Measurements from ENCODE around the gene ELOVL6.

The ELOVL6 gene

GRCh38 chr4:110107866-110108265 lies 90.5 kb downstream of the ELOVL6 start:
- H3K9ac ChIP-seq (ENCODE audit: low read length), result no peak overlapping the region
- no peak overlapping the region for H4K8ac ChIP-seq (ENCODE audit: low read depth, low read length)
- no peaks in the 10 kb centered on the region for H3K36me3 ChIP-seq (ENCODE audit: control insufficient read depth, insufficient read depth, low read length)
- no peak overlapping the region for H2AK5ac ChIP-seq (ENCODE audit: low read length)
- no peaks in the 10 kb centered on the region for H3K79me1 ChIP-seq (ENCODE audit: low read length)
- no peak overlapping the region for H3K56ac ChIP-seq (ENCODE audit: low read length)
- no peak overlapping the region for H3K23ac ChIP-seq (ENCODE audit: low read length)
- H2BK5ac ChIP-seq (ENCODE audit: low read length), result no peak overlapping the region
- H3K4ac ChIP-seq (ENCODE audit: low read depth, low read length), result no peak overlapping the region
- H2BK15ac ChIP-seq (replicated peaks; ENCODE audit: low read depth), result no peak overlapping the region
- no peaks in the 10 kb centered on the region for H3K27me3 ChIP-seq (ENCODE audit: insufficient read depth, low read length, poor library complexity)
- peaks cover 6% of the 10 kb centered on the region for H3K4me1 ChIP-seq (ENCODE audit: control insufficient read depth, low read depth, low read length)
- no peak overlapping the region for H2BK120ac ChIP-seq (ENCODE audit: low read depth, low read length)
- no peak overlapping the region for H3K18ac ChIP-seq (ENCODE audit: low read length)
- no peak for DNase-seq
- H4K5ac ChIP-seq (ENCODE audit: low read length), result no peak overlapping the region
- no peaks in the 10 kb centered on the region for H3K79me2 ChIP-seq (ENCODE audit: control insufficient read depth, insufficient read depth, low read length)
- no peak overlapping the region for H3K4me2 ChIP-seq (ENCODE audit: low read length)
- no peak overlapping the region for H3K4me3 ChIP-seq (ENCODE audit: low read length)
- H3K27ac ChIP-seq (ENCODE audit: low read depth, low read length), result no peak overlapping the region

- Histone ChIP-seq H3K79me2 (ENCODE audit: control insufficient read depth, insufficient read depth, low read length) (no peaks in the 10 kb centered on the region), H2BK15ac (replicated peaks; ENCODE audit: low read depth) (no peak overlapping the region), H3K27me3 (ENCODE audit: insufficient read depth, low read length, poor library complexity) (no peaks in the 10 kb centered on the region), H3K27ac (ENCODE audit: low read depth, low read length) (no peak overlapping the region), H3K4me2 (ENCODE audit: low read length) (no peak overlapping the region), H3K18ac (ENCODE audit: low read length) (no peak overlapping the region), H3K56ac (ENCODE audit: low read length) (no peak overlapping the region), H3K79me1 (ENCODE audit: low read length) (peaks cover 2% of the 10 kb centered on the region), H4K8ac (ENCODE audit: low read depth, low read length) (no peak overlapping the region), H3K9ac (ENCODE audit: low read length) (no peak overlapping the region), H3K4me3 (ENCODE audit: low read length) (no peak overlapping the region), H3K4me1 (ENCODE audit: control insufficient read depth, low read depth, low read length) (peaks cover 6% of the 10 kb centered on the region), H2AK5ac (ENCODE audit: low read length) (no peak overlapping the region), H3K23ac (ENCODE audit: low read length) (no peak overlapping the region), H2BK5ac (ENCODE audit: low read length) (no peak overlapping the region), H3K4ac (ENCODE audit: low read depth, low read length) (no peak overlapping the region), H2BK120ac (ENCODE audit: low read depth, low read length) (no peak overlapping the region), H4K5ac (ENCODE audit: low read length) (no peak overlapping the region), H3K36me3 (ENCODE audit: control insufficient read depth, insufficient read depth, low read length) (no peaks in the 10 kb centered on the region)
- no CpG with 5 or more reads among the region's 1 CpG for WGBS (ENCODE audit: extremely low coverage, insufficient coverage, low lambda C conversion rate)
- peak; percentile 71 for DNase-seq
These were observed 91.5 kb downstream of the ELOVL6 start for GRCh38 chr4:110106931-110107296.

- Histone ChIP-seq H3K27ac (ENCODE audit: low read depth, low read length) (no peak overlapping the region), H3K79me2 (ENCODE audit: control insufficient read depth, insufficient read depth, low read length) (no peaks in the 10 kb centered on the region), H3K23ac (ENCODE audit: low read length) (no peak overlapping the region), H3K56ac (ENCODE audit: low read length) (no peak overlapping the region), H2AK5ac (ENCODE audit: low read length) (no peak overlapping the region), H3K4ac (ENCODE audit: low read depth, low read length) (no peak overlapping the region), H3K9ac (ENCODE audit: low read length) (no peak overlapping the region), H3K79me1 (ENCODE audit: low read length) (peaks cover 2% of the 10 kb centered on the region), H2BK120ac (ENCODE audit: low read depth, low read length) (no peak overlapping the region), H3K27me3 (ENCODE audit: insufficient read depth, low read length, poor library complexity) (no peaks in the 10 kb centered on the region), H2BK5ac (ENCODE audit: low read length) (no peak overlapping the region), H3K4me2 (ENCODE audit: low read length) (no peak overlapping the region), H3K4me3 (ENCODE audit: low read length) (no peak overlapping the region), H2BK15ac (replicated peaks; ENCODE audit: low read depth) (no peak overlapping the region), H3K18ac (ENCODE audit: low read length) (peak overlapping the region; percentile 83), H4K5ac (ENCODE audit: low read length) (no peak overlapping the region), H3K4me1 (ENCODE audit: control insufficient read depth, low read depth, low read length) (peaks cover 6% of the 10 kb centered on the region), H3K36me3 (ENCODE audit: control insufficient read depth, insufficient read depth, low read length) (no peaks in the 10 kb centered on the region), H4K8ac (ENCODE audit: low read depth, low read length) (no peak overlapping the region)
- no CpG with 5 or more reads among the region's 2 CpGs for WGBS (ENCODE audit: extremely low coverage, insufficient coverage, low lambda C conversion rate)
- DNase-seq, result peak; percentile 39
These were observed 93.8 kb downstream of the ELOVL6 start for GRCh38 chr4:110104661-110105060.

GRCh38 chr4:110099638-110100037 lies 98.8 kb downstream of the ELOVL6 start:
- no peaks in the 10 kb centered on the region for H3K4me1 ChIP-seq (ENCODE audit: control insufficient read depth, low read depth, low read length)
- H3K27me3 ChIP-seq (ENCODE audit: insufficient read depth, low read length, poor library complexity), result no peaks in the 10 kb centered on the region
- no peak overlapping the region for H3K9ac ChIP-seq (ENCODE audit: low read length)
- H3K56ac ChIP-seq (ENCODE audit: low read length), result no peak overlapping the region
- no peak for DNase-seq
- no peak overlapping the region for H2BK15ac ChIP-seq (replicated peaks; ENCODE audit: low read depth)
- H4K8ac ChIP-seq (ENCODE audit: low read depth, low read length), result no peak overlapping the region
- no peak overlapping the region for H3K4me3 ChIP-seq (ENCODE audit: low read length)
- peaks cover 3% of the 10 kb centered on the region for H3K79me1 ChIP-seq (ENCODE audit: low read length)
- no peak overlapping the region for H3K27ac ChIP-seq (ENCODE audit: low read depth, low read length)
- no peak overlapping the region for H4K5ac ChIP-seq (ENCODE audit: low read length)
- H3K23ac ChIP-seq (ENCODE audit: low read length), result no peak overlapping the region
- no peaks in the 10 kb centered on the region for H3K36me3 ChIP-seq (ENCODE audit: control insufficient read depth, insufficient read depth, low read length)
- no peak overlapping the region for H3K18ac ChIP-seq (ENCODE audit: low read length)
- no peak overlapping the region for H2AK5ac ChIP-seq (ENCODE audit: low read length)
- H3K4me2 ChIP-seq (ENCODE audit: low read length), result no peak overlapping the region
- no peak overlapping the region for H3K4ac ChIP-seq (ENCODE audit: low read depth, low read length)
- H2BK5ac ChIP-seq (ENCODE audit: low read length), result no peak overlapping the region
- no peaks in the 10 kb centered on the region for H3K79me2 ChIP-seq (ENCODE audit: control insufficient read depth, insufficient read depth, low read length)
- no peak overlapping the region for H2BK120ac ChIP-seq (ENCODE audit: low read depth, low read length)

- Histone ChIP-seq H3K4me1 (ENCODE audit: control insufficient read depth, low read depth, low read length) (no peaks in the 10 kb centered on the region), H3K18ac (ENCODE audit: low read length) (no peak overlapping the region), H3K27ac (ENCODE audit: low read depth, low read length) (no peak overlapping the region), H3K36me3 (ENCODE audit: control insufficient read depth, insufficient read depth, low read length) (no peaks in the 10 kb centered on the region), H4K5ac (ENCODE audit: low read length) (no peak overlapping the region), H2BK15ac (replicated peaks; ENCODE audit: low read depth) (no peak overlapping the region), H4K8ac (ENCODE audit: low read depth, low read length) (no peak overlapping the region), H3K79me2 (ENCODE audit: control insufficient read depth, insufficient read depth, low read length) (no peaks in the 10 kb centered on the region), H3K23ac (ENCODE audit: low read length) (no peak overlapping the region), H3K4ac (ENCODE audit: low read depth, low read length) (no peak overlapping the region), H3K4me3 (ENCODE audit: low read length) (no peak overlapping the region), H3K9ac (ENCODE audit: low read length) (no peak overlapping the region), H3K79me1 (ENCODE audit: low read length) (peaks cover 4% of the 10 kb centered on the region), H2AK5ac (ENCODE audit: low read length) (no peak overlapping the region), H2BK5ac (ENCODE audit: low read length) (no peak overlapping the region), H2BK120ac (ENCODE audit: low read depth, low read length) (no peak overlapping the region), H3K27me3 (ENCODE audit: insufficient read depth, low read length, poor library complexity) (no peaks in the 10 kb centered on the region), H3K56ac (ENCODE audit: low read length) (no peak overlapping the region), H3K4me2 (ENCODE audit: low read length) (no peak overlapping the region)
- WGBS (ENCODE audit: extremely low coverage, insufficient coverage, low lambda C conversion rate), result no CpG with 5 or more reads among the region's 1 CpG
- no peak for DNase-seq
These were observed 102.0 kb downstream of the ELOVL6 start for GRCh38 chr4:110096405-110096804.

- no peak overlapping the region for H4K5ac ChIP-seq (ENCODE audit: low read length)
- no peak for DNase-seq
- H2BK15ac ChIP-seq (replicated peaks; ENCODE audit: low read depth), result no peak overlapping the region
- no peak overlapping the region for H3K9ac ChIP-seq (ENCODE audit: low read length)
- peaks cover 1% of the 10 kb centered on the region for H3K79me2 ChIP-seq (ENCODE audit: control insufficient read depth, insufficient read depth, low read length)
- H3K18ac ChIP-seq (ENCODE audit: low read length), result no peak overlapping the region
- no peak overlapping the region for H3K4me3 ChIP-seq (ENCODE audit: low read length)
- H3K4me1 ChIP-seq (ENCODE audit: control insufficient read depth, low read depth, low read length), result peaks cover 4% of the 10 kb centered on the region
- H3K36me3 ChIP-seq (ENCODE audit: control insufficient read depth, insufficient read depth, low read length), result no peaks in the 10 kb centered on the region
- no peaks in the 10 kb centered on the region for H3K27me3 ChIP-seq (ENCODE audit: insufficient read depth, low read length, poor library complexity)
- H3K23ac ChIP-seq (ENCODE audit: low read length), result no peak overlapping the region
- WGBS (ENCODE audit: extremely low coverage, insufficient coverage, low lambda C conversion rate), result 100% methylated on average over 1 of the region's 4 CpGs
- H2BK5ac ChIP-seq (ENCODE audit: low read length), result no peak overlapping the region
- H3K56ac ChIP-seq (ENCODE audit: low read length), result no peak overlapping the region
- no peak overlapping the region for H2BK120ac ChIP-seq (ENCODE audit: low read depth, low read length)
- no peak overlapping the region for H3K4me2 ChIP-seq (ENCODE audit: low read length)
- H4K8ac ChIP-seq (ENCODE audit: low read depth, low read length), result no peak overlapping the region
- H3K4ac ChIP-seq (ENCODE audit: low read depth, low read length), result no peak overlapping the region
- peaks cover 4% of the 10 kb centered on the region for H3K79me1 ChIP-seq (ENCODE audit: low read length)
- H2AK5ac ChIP-seq (ENCODE audit: low read length), result no peak overlapping the region
- no peak overlapping the region for H3K27ac ChIP-seq (ENCODE audit: low read depth, low read length)
These were observed 105.8 kb downstream of the ELOVL6 start for GRCh38 chr4:110092646-110093045.

All from mesendoderm (in vitro differentiated cells).